NCI-H345 treated with DMSO at 0.1 percent for 48 hours (cell line): ENCODE data around the gene FIBP.
"Not testable (repeated sequence)": the region's sequence is repeated elsewhere in the genome, so short reads cannot be mapped to it uniquely, and the experiment has no call there.

ENCODE experiments used
- DNase-seq: peaks from one replicate; lab custom pipeline; 2025; ENCODE audit not compliant: unreplicated experiment; lab: John Stamatoyannopoulos, UW

FIBP gene

GRCh38 chr11:65849366-65849765, 38.9 kb downstream of the FIBP start:
- no peak for DNase-seq

- not testable (repeated sequence) for DNase-seq
These were observed 39.6 kb downstream of the FIBP start for GRCh38 chr11:65848693-65849092.

GRCh38 chr11:65847746-65848145, 40.5 kb downstream of the FIBP start:
- DNase-seq, result no peak

GRCh38 chr11:65844231-65844872, 43.9 kb downstream of the FIBP start:
- no peak for DNase-seq

GRCh38 chr11:65843811-65844210, 44.5 kb downstream of the FIBP start:
- DNase-seq, result no peak

- no peak for DNase-seq
These were observed 46.1 kb downstream of the FIBP start for GRCh38 chr11:65842144-65842543.

GRCh38 chr11:65834202-65834601, 54.1 kb downstream of the FIBP start:
- DNase-seq, result no peak
